Endothelial cell of umbilical vein (primary cell): Measurements from ENCODE around the gene ZNF316. TPM values are rescaled to one million over a fixed set of nuclear protein-coding genes. Genes with fewer than 3 reads are reported as not detected.

Experiments used
- BruUV-seq: library from RNA; stranded (reverse); fragments of 400-500 nt; replicated peaks from 2 replicates; lab custom pipeline; 2021; lab: Mats Ljungman, UMichigan
- CTCF ChIA-PET: fragments of 300-600, 350-600 bp; sonication (Branson Sonifier 250); formaldehyde crosslinking; loops from one replicate; lab custom pipeline; 2021; ENCODE audit warnings: antibody characterized with exemption, inconsistent platforms; lab: Charles Lee
- POLR2A ChIA-PET: fragments of 300-600, 350-600 bp; sonication (Branson Sonifier 250); formaldehyde crosslinking; loops from one replicate; lab custom pipeline; 2021; ENCODE audit warnings: antibody characterized with exemption, inconsistent platforms; lab: Charles Lee
- DNase-seq: peaks from one replicate; pipeline ENCODE4 v3.0.0-alpha.2; 2011; ENCODE audit warnings: low read depth, low spot score
- FAIRE-seq: peaks from 2 replicates; lab custom pipeline; 2011; peaks lifted over from hg19 to GRCh38; lab: Jason Lieb, UNC
- H2AFZ ChIP-seq: 2 replicates; pipeline ENCODE4 v1.6.0; 2012; ENCODE audit warnings: low read depth, low read length, control low read depth, inconsistent platforms
- H3K27ac ChIP-seq: 2 replicates; pipeline ENCODE4 v1.5.1; 2011; ENCODE audit warnings: low read depth, mild to moderate bottlenecking, control low read depth, low read length, moderate library complexity; ENCODE audit not compliant: insufficient read depth
- H3K27me3 ChIP-seq, 2 experiments: 2 replicates each; pipeline versions ENCODE4 v1.6.0 to v1.6.1; 2011; ENCODE audit warnings: low read length in 2 of 2, mixed read lengths in 1 of 2; ENCODE audit not compliant: control insufficient read depth in 2 of 2, insufficient read depth in 2 of 2
- H3K36me3 ChIP-seq, 2 experiments: 2 replicates in 1 of 2; 3 replicates in 1 of 2; pipeline ENCODE4 v1.5.1; 2011; ENCODE audit warnings: low read length in 2 of 2, mild to moderate bottlenecking in 1 of 2, moderate library complexity in 1 of 2; ENCODE audit not compliant: control insufficient read depth in 2 of 2, insufficient read depth in 2 of 2; ENCODE audit errors: extremely low read depth in 1 of 2
- H3K4me1 ChIP-seq: 3 replicates; pipeline ENCODE4 v1.5.1; 2011; ENCODE audit warnings: mild to moderate bottlenecking, low read length; ENCODE audit not compliant: control insufficient read depth, insufficient read depth; ENCODE audit errors: extremely low read depth
- H3K4me2 ChIP-seq: 2 replicates; pipeline ENCODE4 v1.6.1; 2011; ENCODE audit warnings: low read length, control low read depth, mixed read lengths; ENCODE audit not compliant: insufficient read depth
- H3K4me3 ChIP-seq, 3 experiments: fragments of 200-600 bp in 1 of 3; sonication (generic), shearing (Covaris generic) in 1 of 3; replicated peaks in 1 of 3; 2 replicates each; pipeline ENCODE4 v1.5.1; 2011 to 2016; ENCODE audit warnings: control low read depth in 3 of 3, low read length in 3 of 3, mild to moderate bottlenecking in 2 of 3, inconsistent platforms in 1 of 3, low read depth in 1 of 3, moderate library complexity in 1 of 3; ENCODE audit not compliant: insufficient read depth in 1 of 3
- H3K79me2 ChIP-seq: 2 replicates; pipeline ENCODE4 v1.6.0; 2012; ENCODE audit warnings: low read length, inconsistent platforms; ENCODE audit not compliant: control insufficient read depth, insufficient read depth
- H3K9ac ChIP-seq: replicated peaks from 2 replicates; pipeline ENCODE3; 2011; ENCODE audit warnings: low read length, control low read depth; ENCODE audit not compliant: insufficient read depth; ENCODE audit errors: extremely low read depth
- H3K9me1 ChIP-seq: replicated peaks from 3 replicates; pipeline ENCODE4 v1.6.0; 2011; ENCODE audit warnings: mild to moderate bottlenecking, low read length; ENCODE audit not compliant: control insufficient read depth, insufficient read depth; ENCODE audit errors: extremely low read depth
- H3K9me3 ChIP-seq: replicated peaks from 2 replicates; pipeline ENCODE4 v1.5.1; 2012; ENCODE audit warnings: low read length, inconsistent platforms; ENCODE audit not compliant: control insufficient read depth, insufficient read depth
- H4K20me1 ChIP-seq: replicated peaks from 2 replicates; pipeline ENCODE3; 2011; ENCODE audit warnings: mild to moderate bottlenecking, low read length; ENCODE audit not compliant: control insufficient read depth, insufficient read depth; ENCODE audit errors: extremely low read depth
- CTCF ChIP-seq, 2 donors: IDR thresholded peaks; 1 replicate in 1 of 2; 2 replicates in 1 of 2; pipeline ENCODE4 v1.5.1; 2011; ENCODE audit warnings: low read length in 2 of 2, mild to moderate bottlenecking in 2 of 2, moderate library complexity in 2 of 2, control low read depth in 1 of 2, inconsistent platforms in 1 of 2, low read depth in 1 of 2; ENCODE audit not compliant: insufficient read depth in 1 of 2; ENCODE audit errors: extremely low read depth in 1 of 2
- EZH2 ChIP-seq: IDR thresholded peaks from 2 replicates; pipeline ENCODE4 v1.6.1; 2012; ENCODE audit warnings: borderline replicate concordance, low read depth, mild to moderate bottlenecking, moderate library complexity, low read length, inconsistent platforms; ENCODE audit not compliant: severe bottlenecking
- FOS ChIP-seq: IDR thresholded peaks from 2 replicates; pipeline ENCODE4 v1.6.1; 2011; ENCODE audit warnings: mild to moderate bottlenecking, low read length, moderate library complexity, borderline replicate concordance; ENCODE audit not compliant: insufficient read depth
- GATA2 ChIP-seq: IDR thresholded peaks from 2 replicates; pipeline ENCODE4 v1.7.0; 2011; ENCODE audit warnings: low read depth, mild to moderate bottlenecking, moderate library complexity, mixed read lengths, low read length; ENCODE audit not compliant: insufficient read length, insufficient read depth
- JUN ChIP-seq: IDR thresholded peaks from 2 replicates; pipeline ENCODE4 v1.6.1; 2011; ENCODE audit warnings: borderline replicate concordance, low read depth; ENCODE audit not compliant: insufficient read length, insufficient read depth
- MAX ChIP-seq: IDR thresholded peaks from 2 replicates; pipeline ENCODE4 v1.6.1; 2011; ENCODE audit not compliant: insufficient read depth, insufficient read length
- MYC ChIP-seq: IDR thresholded peaks from one replicate; pipeline ENCODE4 v1.6.1; 2011; ENCODE audit warnings: mild to moderate bottlenecking, low read depth, low read length
- POLR2A ChIP-seq: IDR thresholded peaks from 2 replicates; pipeline ENCODE4 v1.6.1; 2012; ENCODE audit warnings: low read depth, mild to moderate bottlenecking, control low read depth, low read length
- POLR2AphosphoS5 ChIP-seq: IDR thresholded peaks from 2 replicates; pipeline ENCODE4 v1.6.1; 2012; ENCODE audit warnings: low read depth, mild to moderate bottlenecking, control low read depth, low read length, moderate library complexity; ENCODE audit not compliant: insufficient read depth
- dilution Hi-C: fragments of 300-500 bp; cut with MboI; formaldehyde crosslinking; loops from one replicate; pipeline ENCODE4 v1.15.0; 2019; ENCODE audit warnings: low sequenced_read_pairs; ENCODE audit not compliant: extremely low pct_ligation_motif_present
- intact Hi-C: fragments of 100-400 bp; cut with micrococcal nuclease; formaldehyde crosslinking; loops from one replicate; pipeline ENCODE4 v1.10.0; 2022
- polyA plus RNA-seq, 4 experiments: library from polyadenylated mRNA; depleted of rRNA in 3 of 4; stranded (reverse) in 3 of 4; unstranded in 1 of 4; fragments of >200 nt; gene quantifications; 2 replicates each; pipeline versions ENCODE4 v1.2.1 to v1.2.3, GENCODE V29; 2011 to 2012; ENCODE audit warnings: missing spikeins in 1 of 4
- total RNA-seq: library from RNA; stranded (reverse); gene quantifications from 2 replicates; pipeline ENCODE4 v1.2.3, GENCODE V29; 2021

Gene ZNF316
- total and polyA plus RNA-seq, 2 donors (not counting 3 experiments of a cell fraction or from before 2014, with no cell fraction given), result 7.7 to 23.8 TPM

- Histone ChIP-seq H3K4me1 (no peaks in the 10 kb centered on the region), H3K27ac (no peak overlapping the region), H3K36me3 (peaks cover 0 to 12% of the 10 kb centered on the region in 2 experiments), H3K9me1 (no peaks in the 10 kb centered on the region), H3K9ac (no peak overlapping the region), H3K27me3 (peaks cover 0 to 2% of the 10 kb centered on the region in 2 experiments), H3K79me2 (no peaks in the 10 kb centered on the region), H4K20me1 (no peaks in the 10 kb centered on the region), H2AFZ (no peak overlapping the region), H3K4me3 (no peak overlapping the region), H3K9me3 (no peaks in the 10 kb centered on the region), H3K4me2 (no peak overlapping the region)
- TF ChIP-seq GATA2, result no peak
- no peak for TF ChIP-seq MYC
- TF ChIP-seq POLR2A, result no peak
- TF ChIP-seq CTCF (IDR thresholded peaks at IDR 0.05; ENCODE audit: extremely low read depth in 1 of 2, insufficient read depth in 1 of 2, low read depth in 1 of 2, low read length in 2 of 2), result no peak
- BruUV-seq, result no TSS peak
- DNase-seq (no peak), FAIRE-seq (no peak)
- intact Hi-C loops (no loop called here), dilution Hi-C loops (no loop called here)
- ChIA-PET POLR2A (no interaction called here), CTCF (no interaction called here)
Measured at GRCh38 chr7:6656413-6656812, 19.3 kb downstream of the ZNF316 start.

- no TSS peak for BruUV-seq
- Histone ChIP-seq H4K20me1 (no peaks in the 10 kb centered on the region), H2AFZ (no peak overlapping the region), H3K36me3 (no peaks in the 10 kb centered on the region), H3K4me3 (no peak overlapping the region), H3K9me3 (no peaks in the 10 kb centered on the region), H3K27ac (no peak overlapping the region), H3K9me1 (no peaks in the 10 kb centered on the region), H3K27me3 (peaks cover 0 to 4% of the 10 kb centered on the region in 2 experiments), H3K9ac (no peak overlapping the region), H3K4me2 (no peak overlapping the region), H3K4me1 (no peaks in the 10 kb centered on the region), H3K79me2 (no peaks in the 10 kb centered on the region)
- DNase-seq (no peak), FAIRE-seq (no peak)
- TF ChIP-seq FOS (no peak), CTCF (IDR thresholded peaks at IDR 0.05; ENCODE audit: extremely low read depth in 1 of 2, insufficient read depth in 1 of 2, low read depth in 1 of 2, low read length in 2 of 2) (no peak), POLR2A (no peak), MYC (no peak), POLR2AphosphoS5 (no peak), EZH2 (no peak), GATA2 (no peak), JUN (no peak), MAX (no peak)
- ChIA-PET CTCF (no interaction called here), POLR2A (no interaction called here)
- dilution Hi-C loops (no loop called here), intact Hi-C loops (no loop called here)
Measured at GRCh38 chr7:6658618-6659345, 21.7 kb downstream of the ZNF316 start.
